Measurements from ENCODE around the gene FRZB.

Gene FRZB

DNA sequence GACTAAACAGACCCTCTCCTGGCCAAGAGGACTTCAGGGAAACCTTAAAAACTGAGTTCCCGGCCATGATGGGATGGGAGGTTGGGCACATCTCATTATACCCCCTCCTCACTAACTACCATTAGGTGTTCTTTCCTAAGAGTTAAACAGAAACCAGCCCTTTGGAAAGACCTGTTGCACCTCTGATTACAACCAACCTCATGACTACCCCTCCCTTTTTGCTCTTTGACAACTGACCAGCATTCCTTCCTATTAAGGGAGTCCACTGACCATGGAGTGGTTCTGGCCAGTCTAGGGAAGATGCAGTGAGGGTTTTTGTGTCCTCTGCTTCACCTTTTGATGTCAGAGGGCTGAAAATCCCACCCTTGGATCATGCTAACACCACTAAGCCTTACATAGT is 44.5 kb upstream of the FRZB start:
- no peak overlapping the region for H3K4me3 ChIP-seq (ENCODE audit: low read depth, low read length)
- no peak for TF ChIP-seq CTCF (IDR thresholded peaks at IDR 0.05; ENCODE audit: low read depth, low read length)

DNA sequence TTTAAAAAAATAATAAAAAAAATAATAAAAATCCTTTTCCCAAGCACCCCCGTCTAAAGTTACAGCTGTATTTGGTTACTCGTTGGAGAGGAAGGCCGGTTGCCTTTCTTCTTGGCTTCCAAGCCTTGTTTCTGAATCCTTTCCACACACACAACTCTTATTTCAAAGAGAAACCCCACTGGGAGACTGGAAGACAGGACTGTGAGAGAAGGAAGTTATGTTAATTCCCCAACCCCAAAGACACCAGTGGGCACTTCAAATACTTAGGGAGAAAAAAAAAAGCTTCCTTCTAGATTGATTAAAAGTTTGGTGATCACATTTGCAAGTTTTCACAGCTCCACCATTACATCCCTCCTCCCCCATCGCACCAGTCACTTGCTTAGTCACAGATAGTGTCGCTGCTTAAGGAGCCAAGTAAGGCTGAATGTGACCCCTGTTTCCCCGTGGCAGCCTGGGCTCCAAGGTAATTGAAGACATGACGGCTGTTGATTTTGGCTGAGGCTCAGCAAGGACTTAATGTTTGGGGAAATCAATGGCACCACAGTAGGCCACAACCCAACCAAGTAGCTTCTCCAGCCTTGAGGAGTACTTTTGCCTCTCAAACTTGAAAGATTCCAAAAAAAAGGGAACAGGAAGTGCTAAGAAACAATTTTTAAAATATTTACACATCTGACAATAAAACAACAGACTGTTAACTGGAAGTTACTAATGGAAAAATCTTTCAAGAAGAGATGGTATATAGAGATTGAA is 40.8 kb upstream of the FRZB start:
- H3K4me3 ChIP-seq (ENCODE audit: low read depth, low read length): no peak overlapping the region
- no peak for TF ChIP-seq CTCF (IDR thresholded peaks at IDR 0.05; ENCODE audit: low read depth, low read length)

DNA sequence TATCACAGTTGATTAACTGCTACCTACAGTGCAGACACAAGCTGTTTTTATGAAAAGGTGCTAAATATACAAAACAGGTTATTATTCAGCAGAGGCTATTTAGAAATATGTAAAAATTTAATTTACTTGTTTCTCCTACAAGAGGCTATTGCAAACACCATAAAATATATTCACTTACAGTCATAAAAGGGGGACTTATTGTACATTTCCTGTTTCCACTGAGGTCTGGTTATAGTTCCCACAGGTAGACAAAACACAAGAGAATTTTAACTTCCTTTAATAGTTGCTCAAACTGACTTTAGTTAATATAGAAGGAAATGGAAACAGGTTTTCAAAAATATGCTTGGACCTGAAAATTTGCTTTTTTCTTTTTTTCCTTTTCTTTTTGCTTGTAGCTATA is 40.0 kb upstream of the FRZB start:
- TF ChIP-seq CTCF (IDR thresholded peaks at IDR 0.05; ENCODE audit: low read depth, low read length): no peak
- H3K4me3 ChIP-seq (ENCODE audit: low read depth, low read length): no peak overlapping the region

DNA sequence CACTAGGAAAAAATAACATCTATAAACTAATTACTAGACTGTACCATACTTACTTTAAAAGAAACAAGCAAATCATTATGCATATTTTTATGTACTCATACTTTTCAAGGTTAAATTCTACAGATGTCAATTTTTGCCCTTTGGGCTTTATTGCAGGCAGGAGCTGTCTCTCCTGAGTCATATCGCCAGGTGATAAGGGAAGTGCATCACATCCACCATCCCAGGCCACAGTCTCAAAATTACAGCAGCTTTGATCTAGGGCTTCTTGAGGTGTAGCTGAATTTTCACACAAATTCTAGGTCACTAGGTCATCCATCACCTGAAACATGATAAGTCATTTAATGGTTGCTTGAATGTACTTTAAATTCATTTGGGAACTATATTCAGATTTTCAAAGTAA is 38.4 kb upstream of the FRZB start:
- no peak for TF ChIP-seq CTCF (IDR thresholded peaks at IDR 0.05; ENCODE audit: low read depth, low read length)
- H3K4me3 ChIP-seq (ENCODE audit: low read depth, low read length): no peak overlapping the region

DNA sequence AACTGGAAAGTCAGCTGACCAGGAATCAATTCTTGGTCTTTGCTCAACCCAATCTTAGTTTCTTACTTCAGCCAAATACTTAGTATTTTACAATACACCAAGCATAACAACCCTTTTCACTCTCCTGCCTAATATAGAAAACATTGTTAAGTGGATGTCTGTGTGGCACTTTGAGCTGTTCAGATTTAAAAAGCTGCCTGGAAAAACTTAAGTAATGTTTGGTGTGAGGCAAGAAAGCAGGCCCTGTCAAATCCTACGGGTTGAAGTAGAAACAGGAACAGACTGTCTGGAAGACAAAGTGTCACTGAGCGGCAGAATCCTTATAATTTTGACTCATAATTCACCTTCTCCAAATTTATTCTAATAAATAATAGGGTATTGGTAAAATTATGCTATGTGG is 37.1 kb upstream of the FRZB start:
- no peak overlapping the region for H3K4me3 ChIP-seq (ENCODE audit: low read depth, low read length)
- no peak for TF ChIP-seq CTCF (IDR thresholded peaks at IDR 0.05; ENCODE audit: low read depth, low read length)

DNA sequence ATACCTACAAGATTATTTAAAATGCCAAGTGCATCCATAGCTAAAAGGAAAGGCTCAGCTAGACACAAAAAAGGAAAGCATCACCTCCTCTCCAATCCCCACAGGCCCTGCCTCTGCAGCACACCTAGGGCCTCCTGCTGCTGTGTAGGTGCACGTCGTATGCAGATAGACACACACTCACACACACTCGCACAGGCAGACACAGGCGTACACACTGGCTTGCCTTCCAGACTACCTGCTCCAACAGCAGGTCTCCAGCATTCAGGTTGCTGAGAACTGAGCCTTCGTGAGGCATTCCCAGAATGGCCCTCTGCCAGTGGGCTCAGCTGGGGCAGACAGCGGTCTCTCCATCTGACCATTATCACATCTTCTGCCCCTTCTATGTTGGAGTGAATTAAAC is 35.3 kb upstream of the FRZB start:
- TF ChIP-seq CTCF (IDR thresholded peaks at IDR 0.05; ENCODE audit: low read depth, low read length): no peak
- H3K4me3 ChIP-seq (ENCODE audit: low read depth, low read length): no peak overlapping the region

DNA sequence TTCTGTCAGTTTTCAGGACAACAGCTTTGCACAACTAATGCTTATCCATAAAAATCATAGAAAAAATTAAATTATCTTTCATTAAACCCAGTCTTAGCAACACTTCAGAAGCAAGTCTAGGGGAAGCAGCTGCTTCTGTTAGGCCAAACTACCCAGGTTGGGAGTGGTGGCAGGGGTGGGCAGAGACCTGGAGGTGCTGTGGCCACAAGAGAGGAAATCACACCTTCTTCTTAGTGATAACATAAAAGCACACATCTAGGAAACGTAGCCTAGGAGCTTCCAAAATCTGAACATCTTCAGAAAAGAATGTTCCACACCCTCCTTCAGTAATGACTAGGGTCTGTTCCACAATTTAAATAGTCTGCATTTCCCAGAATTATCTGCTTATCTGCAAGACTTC is 32.3 kb upstream of the FRZB start:
- no peak for TF ChIP-seq CTCF (IDR thresholded peaks at IDR 0.05; ENCODE audit: low read depth, low read length)
- no peak overlapping the region for H3K4me3 ChIP-seq (ENCODE audit: low read depth, low read length)

Data from WI38 (cell line).